ENCODE measurements around the gene FARS2. TPM values are rescaled to one million over a fixed set of nuclear protein-coding genes. Genes with fewer than 3 reads are reported as not detected.

FARS2 gene
- total and polyA plus RNA-seq, 12 donors: 7.6 to 22.4 (median 20.8) TPM

DNA sequence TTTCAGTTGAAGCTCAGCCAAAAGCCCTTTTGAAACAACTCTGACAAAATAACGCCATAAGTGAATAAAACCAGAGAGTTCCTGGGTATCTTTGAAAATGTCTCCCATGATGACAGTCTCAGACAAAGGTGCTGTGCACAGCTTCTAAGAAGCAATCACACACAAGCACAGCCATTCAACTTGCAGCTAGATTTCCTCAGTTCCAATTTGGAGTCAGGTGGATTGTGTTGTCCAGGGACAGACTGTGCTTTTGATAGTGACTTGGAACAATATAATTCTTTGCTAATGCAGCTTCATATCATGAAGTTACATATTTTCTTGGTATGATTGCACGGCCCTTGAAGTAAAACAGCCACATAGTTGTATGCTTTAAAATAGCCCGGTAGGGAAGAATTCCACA, 105.6 kb downstream of the FARS2 start:
- Histone ChIP-seq H3K4me3 (no peak overlapping the region), H3K4me1 (peaks cover 0 to 26% (median 13%) of the 10 kb centered on the region in 9 donors), H3K27me3 (no peaks in the 10 kb centered on the region), H3K9me3 (no peaks in the 10 kb centered on the region), H3K36me3 (peaks cover 0 to 15% (median 0%) of the 10 kb centered on the region in 9 donors), H3K27ac (no peak overlapping the region)
- DNase-seq (no peak), ATAC-seq (peak in 2 of 8 donors; percentile 35 to 41)
- no peak for TF ChIP-seq CTCF (IDR thresholded peaks at IDR 0.05)
- WGBS, 2 donors: 62 to 65% methylated on average over 3 of the region's 3 CpGs
- intact Hi-C loops (cut with DNase I): no loop called here

GRCh38 chr6:5367510-5367909, 106.2 kb downstream of the FARS2 start:
- Histone ChIP-seq H3K4me3 (no peak overlapping the region), H3K36me3 (peaks cover 0 to 15% (median 0%) of the 10 kb centered on the region in 9 donors), H3K4me1 (peaks cover 0 to 24% (median 13%) of the 10 kb centered on the region in 9 donors), H3K27ac (no peak overlapping the region), H3K27me3 (no peaks in the 10 kb centered on the region), H3K9me3 (no peaks in the 10 kb centered on the region)
- DNase-seq: no peak
- no peak for ATAC-seq
- WGBS, 2 donors: 77 to 81% methylated on average over 2 of the region's 2 CpGs
- no peak for TF ChIP-seq CTCF (IDR thresholded peaks at IDR 0.05)
- intact Hi-C loops (cut with DNase I): no loop called here

GRCh38 chr6:5373430-5373829, 112.1 kb downstream of the FARS2 start:
- intact Hi-C loops (cut with DNase I): no loop called here
- TF ChIP-seq CTCF (IDR thresholded peaks at IDR 0.05): no peak
- Histone ChIP-seq H3K4me3 (no peak overlapping the region), H3K27ac (no peak overlapping the region), H3K4me1 (peaks cover 0 to under 1% (median 0%) of the 10 kb centered on the region in 9 donors), H3K9me3 (no peaks in the 10 kb centered on the region), H3K27me3 (no peaks in the 10 kb centered on the region), H3K36me3 (peaks cover 0 to 13% (median 0%) of the 10 kb centered on the region in 9 donors)
- ATAC-seq (no peak), DNase-seq (no peak)
- 99 to 100% methylated on average over 2 of the region's 2 CpGs for WGBS, 2 donors

- no peaks in the 10 kb centered on the region for H3K27me3 ChIP-seq
- ATAC-seq: no peak
- 75 to 77% methylated on average over 6 of the region's 6 CpGs for WGBS, 2 donors
- no peaks in the 10 kb centered on the region for H3K36me3 ChIP-seq
- no peak for TF ChIP-seq CTCF (IDR thresholded peaks at IDR 0.05)
- H3K4me3 ChIP-seq: no peak overlapping the region
- DNase-seq: no peak
- H3K4me1 ChIP-seq: no peaks in the 10 kb centered on the region
- no peak overlapping the region for H3K27ac ChIP-seq
- H3K9me3 ChIP-seq: peaks cover 0 to 5% (median 0%) of the 10 kb centered on the region in 11 donors
- intact Hi-C loops (cut with DNase I): no loop called here
Observed at GRCh38 chr6:5378331-5378730, 117.0 kb downstream of the FARS2 start.

Data from heart right ventricle (tissue), 16 donors.